Breast epithelium (tissue), 3 donors: ENCODE data around the gene RNF111.

Source experiments
- CTCF ChIP-seq, 3 donors: fragments of 450-650 bp; IDR thresholded peaks; one replicate each; pipeline ENCODE4 v1.5.1; 2016 to 2017; ENCODE audit warnings: antibody characterized with exemption in 3 of 3, mild to moderate bottlenecking in 3 of 3, moderate library complexity in 3 of 3
- POLR2AphosphoS5 ChIP-seq, 3 donors: sonication (generic); formaldehyde crosslinking; IDR thresholded peaks; one replicate each; pipeline ENCODE4 v1.6.1; 2017; ENCODE audit warnings: antibody characterized with exemption in 3 of 3

GRCh38 chr15:59059076-59059597 lies 71.7 kb downstream of the RNF111 start:
- TF ChIP-seq POLR2AphosphoS5 (IDR thresholded peaks at IDR 0.05) (no peak), CTCF (IDR thresholded peaks at IDR 0.05) (no peak)
